ENCODE data around the gene CDCA5. TPM values are rescaled to one million over a fixed set of nuclear protein-coding genes. Genes with fewer than 3 reads are reported as not detected.
A peak's percentile ranks its signal among the peaks of the same experiment; 100 is the strongest.

Gene CDCA5
- total and polyA plus RNA-seq, 2 of the 4 experiments (the other 2 are of a cell fraction): 9.1 to 14.0 TPM

GRCh38 chr11:65084598-65085375 is 947 bp upstream of the CDCA5 start:
- Histone ChIP-seq H4K8ac (ENCODE audit: low read depth in 2 of 2, low read length in 2 of 2) (peak overlapping the region; percentile 93 to 94), H3K23ac (ENCODE audit: low read depth, low read length) (peak overlapping the region; percentile 79; the same call in 1 of the 2 replicates), H2BK5ac (ENCODE audit: low read depth, low read length, poor library complexity, severe bottlenecking) (peak overlapping the region; percentile 25), H2AK9ac (replicated peaks; ENCODE audit: low read depth, low read length, poor library complexity) (peak overlapping the region; percentile 94), H3K9me3 (ENCODE audit: control insufficient read depth, insufficient read depth, low read length) (no peaks in the 10 kb centered on the region), H2BK120ac (ENCODE audit: low read depth, low read length) (peak overlapping the region; percentile 9), H3K27me3 (ENCODE audit: control insufficient read depth, insufficient read depth, low read length) (no peaks in the 10 kb centered on the region), H3K4ac (ENCODE audit: low read depth, low read length) (peak overlapping the region; percentile 96), H3K14ac (replicated peaks; ENCODE audit: low read depth, low read length) (peak overlapping the region; percentile 92), H3K79me1 (ENCODE audit: low read depth in 1 of 2, low read length in 2 of 2) (peaks cover 40 to 54% of the 10 kb centered on the region in 2 experiments), H3K4me1 (ENCODE audit: control insufficient read depth, insufficient read depth, low read length) (peaks cover 4% of the 10 kb centered on the region; the same call in 1 of the 2 replicates), H2AFZ (replicated peaks; ENCODE audit: low read length, poor library complexity) (peak overlapping the region; percentile 83), H2AK5ac (ENCODE audit: low read depth, low read length) (peak overlapping the region; percentile 93), H3K18ac (ENCODE audit: low read depth, low read length) (peak overlapping the region; percentile 0; the same call in 1 of the 2 replicates), H3K4me2 (ENCODE audit: low read depth, low read length) (peak overlapping the region; percentile 95), H3K27ac (ENCODE audit: insufficient read depth, low read length) (peak overlapping the region; percentile 100), H3K36me3 (ENCODE audit: control insufficient read depth, insufficient read depth, low read length) (peaks cover 34% of the 10 kb centered on the region), H3K9ac (ENCODE audit: low read depth, low read length) (peak overlapping the region; percentile 99), H2BK20ac (ENCODE audit: low read depth, low read length) (no peak overlapping the region), H3K9me1 (ENCODE audit: insufficient read depth, low read length) (no peaks in the 10 kb centered on the region; the same call in 1 of the 2 replicates), H3K56ac (ENCODE audit: extremely low read depth, insufficient read depth, low read length) (peak overlapping the region; percentile 76), H3K4me3 (ENCODE audit: insufficient read depth, low read depth, low read length) (peak overlapping the region; percentile 89), H4K20me1 (ENCODE audit: insufficient read depth, low read length) (no peaks in the 10 kb centered on the region; the same call in 1 of the 2 replicates), H2BK15ac (ENCODE audit: low read depth, low read length) (no peak overlapping the region), H4K5ac (ENCODE audit: low read depth, low read length) (peak overlapping the region; percentile 90), H4K91ac (ENCODE audit: insufficient read depth, low read depth, low read length) (peak overlapping the region; percentile 88)
- TSS peak; percentile 53 for BruUV-seq (replicated peaks)
- intact Hi-C loops (cut with micrococcal nuclease): loop anchor here (1.0 to 2.0 kb wide), 2 partner anchors 12 to 44 kb away; partner anchors contain the start of genes SAC3D1 and VPS51
- peak; percentile 7; the same call in 1 of the 2 replicates for ATAC-seq (ENCODE audit: low read depth)
- dilution Hi-C loops (cut with HindIII; ENCODE audit: low sequenced_read_pairs, unreplicated experiment): no loop called here
- CTCF ChIA-PET: no interaction called here
- TF ChIP-seq MAFK (IDR thresholded peaks at IDR 0.05; ENCODE audit: low read depth, low read length): no peak
- no peak for TF ChIP-seq ELK1 (IDR thresholded peaks at IDR 0.05; ENCODE audit: borderline replicate concordance, low read depth, low read length)
- no peak for TF ChIP-seq MXI1 (IDR thresholded peaks at IDR 0.05; ENCODE audit: borderline replicate concordance, low read depth, low read length)
- no peak for TF ChIP-seq POLR2A (IDR thresholded peaks at IDR 0.05; ENCODE audit: low read depth, low read length)
- no peak for TF ChIP-seq SMC3 (IDR thresholded peaks at IDR 0.05; ENCODE audit: low read depth, low read length)
- WGBS, 2 experiments (ENCODE audit: extremely low coverage in 2 of 2, insufficient read length in 1 of 2): 17% methylated on average over 6 of the region's 23 CpGs; no CpG with 5 or more reads in 1 of the 2 experiments
- in situ Hi-C loops (cut with MboI; ENCODE audit: low sequenced_read_pairs): no loop called here
- DNase-seq: no peak
- POLR2A ChIA-PET (ENCODE audit: unreplicated experiment): interaction anchor here (1.7 kb wide), 1 partner anchor 12 kb away, joined by 4 read pairs; no protein-coding TSS in a partner anchor
